WTC11 (cell line): ENCODE data around the gene ECM2.

Source experiments
- CTCF ChIP-seq: fragments of 200-600 bp; IDR thresholded peaks from 2 replicates; pipeline ENCODE4 v1.8.0; 2022; ENCODE audit warnings: antibody characterized with exemption
- GRHL2 ChIP-seq: fragments of 250-450 bp; sonication (Bioruptor Pico); IDR thresholded peaks from 2 replicates; pipeline ENCODE4 v1.8.0; 2022; ENCODE audit warnings: mild to moderate bottlenecking, moderate library complexity; ENCODE audit not compliant: insufficient replicate concordance, severe bottlenecking
- KAT7 ChIP-seq: sonication (generic); formaldehyde crosslinking; IDR thresholded peaks from 2 replicates; pipeline ENCODE4 v1.8.1; 2023; ENCODE audit warnings: missing genetic modification reagents, mild to moderate bottlenecking, borderline replicate concordance
- NR2C2 ChIP-seq: sonication (generic); formaldehyde crosslinking; IDR thresholded peaks from 2 replicates; pipeline ENCODE4 v1.8.0; 2022; ENCODE audit warnings: mild to moderate bottlenecking, missing genetic modification reagents
- SP1 ChIP-seq: sonication (generic); formaldehyde crosslinking; conservative IDR thresholded peaks from 2 replicates; pipeline ENCODE4 v1.8.1; 2022; ENCODE audit warnings: missing genetic modification reagents
- USF2 ChIP-seq: sonication (generic); formaldehyde crosslinking; IDR thresholded peaks from 2 replicates; pipeline ENCODE4 v1.8.1; 2023; ENCODE audit warnings: mild to moderate bottlenecking, missing genetic modification reagents, moderate library complexity

GRCh38 chr9:92483627-92484545 lies 51.9 kb downstream of the ECM2 start:
- no peak for TF ChIP-seq USF2 (CRISPR knock-in tag)
- no peak for TF ChIP-seq KAT7 (CRISPR knock-in tag)
- TF ChIP-seq SP1 (CRISPR knock-in tag) = no peak
- TF ChIP-seq CTCF = no peak
- no peak for TF ChIP-seq GRHL2 (CRISPR knock-in tag)
- no peak for TF ChIP-seq NR2C2
